B cell (primary cell): ENCODE data around the gene MAML3. TPM values are rescaled to one million over a fixed set of nuclear protein-coding genes. Genes with fewer than 3 reads are reported as not detected.

Experiments used
- ATAC-seq: fragments of 200-7000 bp; cut with Tn5 transposase; one replicate; pipeline ENCODE4 v1.10.0; 2021; ENCODE audit warnings: low read depth, mild to moderate bottlenecking, moderate number of reproducible peaks, moderate library complexity
- CTCF ChIA-PET: fragments of 350-600 bp; sonication (Branson Sonifier 250); formaldehyde crosslinking; loops from one replicate; lab custom pipeline; 2021; ENCODE audit warnings: antibody characterized with exemption, inconsistent platforms; lab: Charles Lee
- POLR2A ChIA-PET: fragments of 350-600 bp; sonication (Branson Sonifier 250); formaldehyde crosslinking; loops from one replicate; lab custom pipeline; 2021; ENCODE audit warnings: antibody characterized with exemption; lab: Charles Lee
- DNase-seq: peaks from one replicate; pipeline ENCODE4 v3.0.0; 2013
- H2AFZ ChIP-seq: 2 replicates; pipeline ENCODE4 v1.6.1; 2012; ENCODE audit warnings: mild to moderate bottlenecking, low read depth, low read length; ENCODE audit not compliant: insufficient read depth, poor library complexity, severe bottlenecking
- H3K27ac ChIP-seq, 2 donors: 1 replicate in 1 of 2; 2 replicates in 1 of 2; pipeline ENCODE4 v1.5.1; 2012 to 2013; ENCODE audit warnings: low read length in 2 of 2, mild to moderate bottlenecking in 2 of 2, moderate library complexity in 1 of 2
- H3K27me3 ChIP-seq, 4 experiments: fragments of 200-600 bp in 1 of 4; sonication (generic) in 1 of 4; replicated peaks in 1 of 4; 1 replicate in 2 of 4; 2 replicates in 2 of 4; pipeline versions ENCODE4 v1.6.1 to v1.7.0; 2013 to 2016; ENCODE audit warnings: low read length in 3 of 4, mild to moderate bottlenecking in 2 of 4, mixed read lengths in 1 of 4, moderate library complexity in 1 of 4; ENCODE audit not compliant: insufficient read depth in 4 of 4, control insufficient read depth in 3 of 4; ENCODE audit errors: control extremely low read depth in 1 of 4
- H3K36me3 ChIP-seq, 2 experiments: replicated peaks in 1 of 2; 1 replicate in 1 of 2; 2 replicates in 1 of 2; pipeline versions ENCODE4 v1.6.1 to v1.7.1; 2013; ENCODE audit warnings: low read length in 1 of 2; ENCODE audit not compliant: insufficient read depth in 2 of 2, control insufficient read depth in 1 of 2; ENCODE audit errors: control extremely low read depth in 1 of 2, extremely low read depth in 1 of 2
- H3K4me1 ChIP-seq, 2 donors: fragments of 200-600 bp in 1 of 2; sonication (generic) in 1 of 2; 1 replicate in 1 of 2; 2 replicates in 1 of 2; pipeline versions ENCODE4 v1.5.1 to v1.6.1; 2013 to 2017; ENCODE audit warnings: low read length in 2 of 2; ENCODE audit not compliant: control insufficient read depth in 2 of 2, insufficient read depth in 2 of 2
- H3K4me2 ChIP-seq: replicated peaks from 2 replicates; pipeline ENCODE3; 2012; ENCODE audit warnings: mild to moderate bottlenecking, low read depth, low read length; ENCODE audit not compliant: poor library complexity, severe bottlenecking
- H3K4me3 ChIP-seq, 5 experiments: fragments of 200-600 bp in 1 of 5; sonication (generic) in 1 of 5; 1 replicate in 3 of 5; 2 replicates in 2 of 5; pipeline versions ENCODE4 v1.5.1 to v1.7.0; 2011 to 2016; ENCODE audit warnings: low read length in 4 of 5, mild to moderate bottlenecking in 4 of 5, low read depth in 2 of 5, control low read depth in 1 of 5, moderate library complexity in 1 of 5; ENCODE audit not compliant: insufficient read depth in 1 of 5; ENCODE audit errors: control extremely low read depth in 1 of 5, extremely low read depth in 1 of 5
- H3K79me2 ChIP-seq: fragments of 200-600 bp; sonication (generic); one replicate; pipeline ENCODE4 v1.6.0; 2016; ENCODE audit warnings: low read length; ENCODE audit not compliant: control insufficient read depth, insufficient read depth
- H3K9ac ChIP-seq: fragments of 200-600 bp; sonication (generic); 2 replicates; pipeline ENCODE4 v1.6.1; 2017; ENCODE audit warnings: mild to moderate bottlenecking, low read length, moderate library complexity
- H3K9me3 ChIP-seq, 3 donors: one replicate each; pipeline versions ENCODE4 v1.6.1 to v1.7.1; 2013; ENCODE audit warnings: low read length in 2 of 3; ENCODE audit not compliant: control insufficient read depth in 2 of 3, insufficient read depth in 1 of 3; ENCODE audit errors: control extremely low read depth in 1 of 3
- H4K20me1 ChIP-seq: 2 replicates; pipeline ENCODE4 v1.6.0; 2012; ENCODE audit warnings: mild to moderate bottlenecking, low read length; ENCODE audit not compliant: insufficient read depth, control insufficient read depth, poor library complexity, severe bottlenecking
- H3K27ac Mint-ChIP-seq: one replicate; pipeline ENCODE4 v1.8.0; 2021; ENCODE audit warnings: mixed read lengths
- H3K27me3 Mint-ChIP-seq: one replicate; pipeline ENCODE4 v1.8.0; 2021; ENCODE audit warnings: mixed read lengths
- H3K4me1 Mint-ChIP-seq: one replicate; pipeline ENCODE4 v1.8.0; 2021; ENCODE audit warnings: mixed read lengths
- H3K4me3 Mint-ChIP-seq: one replicate; pipeline ENCODE4 v1.8.0; 2021; ENCODE audit warnings: mixed read lengths
- H3K9me3 Mint-ChIP-seq: one replicate; pipeline ENCODE4 v1.8.0; 2022; ENCODE audit warnings: mixed read lengths; ENCODE audit not compliant: insufficient read depth
- CTCF ChIP-seq: fragments of 200-600 bp; IDR thresholded peaks from one replicate; pipeline ENCODE4 v1.8.0; 2022; ENCODE audit warnings: antibody characterized with exemption, mild to moderate bottlenecking
- EZH2 ChIP-seq: IDR thresholded peaks from 2 replicates; pipeline ENCODE4 v1.6.1; 2012; ENCODE audit warnings: borderline replicate concordance, low read depth, mild to moderate bottlenecking, moderate library complexity, low read length; ENCODE audit not compliant: insufficient read depth, poor library complexity, severe bottlenecking
- WGBS: methylation state at CpG from one replicate; pipeline ENCODE4 v1.1.5; 2013; ENCODE audit warnings: missing lambda C conversion rate; ENCODE audit not compliant: insufficient coverage; 5-methylcytosine and 5-hydroxymethylcytosine counted together
- intact Hi-C: fragments of 100-400 bp; cut with micrococcal nuclease; formaldehyde crosslinking; loops from one replicate; pipeline ENCODE4 v1.10.0; 2022
- polyA plus RNA-seq: library from polyadenylated mRNA; depleted of rRNA; stranded (reverse); fragments of >200 nt; gene quantifications from 2 replicates; pipeline ENCODE4 v1.2.3, GENCODE V29; 2012
- total RNA-seq, 2 donors: library from RNA; stranded (reverse); fragments of 120-200 nt in 1 of 2; gene quantifications; 1 replicate in 1 of 2; 2 replicates in 1 of 2; pipeline versions ENCODE4 v1.2.3 to v1.2.4, GENCODE V29; 2013 to 2022

MAML3 gene
- total and polyA plus RNA-seq, 2 donors (not counting 1 experiment from before 2014, with no cell fraction given), result 0.94 to 5.3 TPM

- WGBS, result 92% methylated on average over 2 of the region's 5 CpGs
- Mint-ChIP-seq H3K4me1 (no peaks in the 10 kb centered on the region), H3K27me3 (no peaks in the 10 kb centered on the region), H3K4me3 (no peak overlapping the region), H3K9me3 (peaks cover 2% of the 10 kb centered on the region), H3K27ac (no peak overlapping the region)
- ChIA-PET POLR2A (no interaction called here), CTCF (interaction anchor here (0.8 kb wide), 1 partner anchor 16 kb away, joined by 3 read pairs; no protein-coding TSS in a partner anchor)
- Histone ChIP-seq H3K9ac (no peak overlapping the region), H2AFZ (no peak overlapping the region), H3K27ac (no peak overlapping the region), H3K4me3 (no peak overlapping the region), H3K36me3 (no peaks in the 10 kb centered on the region), H4K20me1 (no peaks in the 10 kb centered on the region), H3K4me1 (no peaks in the 10 kb centered on the region), H3K27me3 (no peaks in the 10 kb centered on the region), H3K79me2 (no peaks in the 10 kb centered on the region), H3K4me2 (no peak overlapping the region), H3K9me3 (no peaks in the 10 kb centered on the region)
- intact Hi-C loops, result no loop called here
- ATAC-seq (no peak), DNase-seq (no peak)
- no peak for TF ChIP-seq CTCF
These were observed 273.1 kb downstream of the MAML3 start for GRCh38 chr4:139880841-139881240.

GRCh38 chr4:139878050-139878449, 275.9 kb downstream of the MAML3 start:
- Mint-ChIP-seq H3K27ac (no peak overlapping the region), H3K9me3 (peaks cover 2% of the 10 kb centered on the region), H3K27me3 (no peaks in the 10 kb centered on the region), H3K4me1 (no peaks in the 10 kb centered on the region), H3K4me3 (no peak overlapping the region)
- Histone ChIP-seq H3K9ac (no peak overlapping the region), H3K4me3 (no peak overlapping the region), H3K27me3 (no peaks in the 10 kb centered on the region), H4K20me1 (no peaks in the 10 kb centered on the region), H3K36me3 (no peaks in the 10 kb centered on the region), H3K4me1 (no peaks in the 10 kb centered on the region), H3K4me2 (no peak overlapping the region), H3K9me3 (peaks cover 0 to 4% (median 0%) of the 10 kb centered on the region in 3 donors), H3K27ac (no peak overlapping the region), H3K79me2 (no peaks in the 10 kb centered on the region), H2AFZ (no peak overlapping the region)
- no peak for TF ChIP-seq EZH2
- CTCF ChIA-PET, result no interaction called here
- POLR2A ChIA-PET, result no interaction called here
- no peak for ATAC-seq
- WGBS, result 95% methylated on average over 7 of the region's 9 CpGs
- intact Hi-C loops, result no loop called here
- DNase-seq, result no peak
